Progenitor cell of endocrine pancreas (in vitro differentiated cells): ENCODE data around the gene TNFSF12. TPM values are rescaled to one million over a fixed set of nuclear protein-coding genes. Genes with fewer than 3 reads are reported as not detected.

Source experiments
- DNase-seq: peaks from one replicate; pipeline ENCODE4 v3.0.0; 2021; ENCODE audit warnings: low spot score; ENCODE audit not compliant: unreplicated experiment
- H3K27ac Mint-ChIP-seq: 2 replicates; pipeline ENCODE4 v1.8.0; 2021; ENCODE audit warnings: mild to moderate bottlenecking, moderate library complexity, mixed read lengths
- H3K27me3 Mint-ChIP-seq: 2 replicates; pipeline ENCODE4 v1.8.0; 2021; ENCODE audit warnings: mixed read lengths
- H3K36me3 Mint-ChIP-seq: 2 replicates; pipeline ENCODE4 v1.8.0; 2022; ENCODE audit warnings: mixed read lengths; ENCODE audit not compliant: insufficient read depth
- H3K4me1 Mint-ChIP-seq: 2 replicates; pipeline ENCODE4 v1.8.0; 2021; ENCODE audit warnings: low read depth, mixed read lengths
- H3K4me3 Mint-ChIP-seq: 2 replicates; pipeline ENCODE4 v1.8.0; 2021; ENCODE audit warnings: low read depth, mild to moderate bottlenecking, moderate library complexity, mixed read lengths
- H3K9me3 Mint-ChIP-seq: 2 replicates; pipeline ENCODE4 v1.8.0; 2021; ENCODE audit warnings: low read depth, mixed read lengths
- CTCF ChIP-seq: fragments of 200-600 bp; sonication (generic); IDR thresholded peaks from one replicate; pipeline ENCODE4 v1.5.0; 2021; ENCODE audit warnings: antibody characterized with exemption, mild to moderate bottlenecking; ENCODE audit not compliant: unreplicated experiment
- long read RNA-seq: library from polyadenylated mRNA; unstranded; transcript quantifications from one replicate; pipeline ENCODE4 v2.0.0, GENCODE V29; 2020
- total RNA-seq: library from RNA; stranded (reverse); gene quantifications from 2 replicates; pipeline ENCODE4 v1.2.1, GENCODE V29; 2021

The TNFSF12 gene, protein sequence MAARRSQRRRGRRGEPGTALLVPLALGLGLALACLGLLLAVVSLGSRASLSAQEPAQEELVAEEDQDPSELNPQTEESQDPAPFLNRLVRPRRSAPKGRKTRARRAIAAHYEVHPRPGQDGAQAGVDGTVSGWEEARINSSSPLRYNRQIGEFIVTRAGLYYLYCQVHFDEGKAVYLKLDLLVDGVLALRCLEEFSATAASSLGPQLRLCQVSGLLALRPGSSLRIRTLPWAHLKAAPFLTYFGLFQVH
- total RNA-seq, result 9.4 and 10.7 TPM in 2 replicates
- long read RNA-seq, result 0 reads

DNA sequence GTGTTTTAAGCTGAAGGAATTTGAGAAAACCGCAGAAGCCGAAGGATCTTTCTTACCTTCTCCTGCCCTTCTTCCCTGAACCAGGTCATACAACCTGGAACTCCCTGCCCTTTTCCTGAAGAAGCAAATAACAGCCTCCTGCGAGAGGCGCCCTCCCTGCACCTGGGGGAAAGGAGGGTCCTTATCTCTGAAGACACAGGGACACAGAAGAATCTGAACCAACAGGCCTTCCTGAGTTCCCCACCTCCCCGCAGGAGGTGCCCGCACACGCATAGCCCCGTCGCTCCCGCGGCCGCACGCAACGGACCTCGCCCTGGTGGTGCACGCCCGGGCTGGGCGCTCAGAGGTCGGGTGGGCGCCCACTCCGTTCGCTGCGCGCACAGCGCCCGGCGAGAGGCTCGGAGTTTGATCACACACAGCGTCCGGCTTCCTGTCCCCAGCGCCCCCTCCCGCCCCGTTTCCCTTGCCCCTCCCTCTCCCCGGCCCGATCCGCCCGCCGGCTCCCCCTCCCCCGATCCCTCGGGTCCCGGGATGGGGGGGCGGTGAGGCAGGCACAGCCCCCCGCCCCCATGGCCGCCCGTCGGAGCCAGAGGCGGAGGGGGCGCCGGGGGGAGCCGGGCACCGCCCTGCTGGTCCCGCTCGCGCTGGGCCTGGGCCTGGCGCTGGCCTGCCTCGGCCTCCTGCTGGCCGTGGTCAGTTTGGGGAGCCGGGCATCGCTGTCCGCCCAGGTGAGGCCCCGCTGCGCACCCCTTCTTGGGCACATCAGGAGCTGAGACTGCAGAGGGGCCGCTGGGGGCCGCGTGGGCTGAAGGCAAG, at the start of gene TNFSF12:
TNFSF12 (plus strand) TSS at position 474 of the 816 bp plus-strand sequence; CDS start at position 570, 96 bp downstream.
- TF ChIP-seq CTCF, result peak; percentile 31
- peaks cover 22% of the 10 kb centered on the region for H3K4me1 Mint-ChIP-seq
- peak within 1 kb of the TSS; percentile 86 for H3K27ac Mint-ChIP-seq
- no peaks in the 10 kb centered on the region for H3K27me3 Mint-ChIP-seq
- no peaks in the 10 kb centered on the region for H3K9me3 Mint-ChIP-seq
- peaks cover 1% of the 10 kb centered on the region for H3K36me3 Mint-ChIP-seq
- H3K4me3 Mint-ChIP-seq, result peak within 1 kb of the TSS; percentile 71
- DNase-seq, result no peak

DNA sequence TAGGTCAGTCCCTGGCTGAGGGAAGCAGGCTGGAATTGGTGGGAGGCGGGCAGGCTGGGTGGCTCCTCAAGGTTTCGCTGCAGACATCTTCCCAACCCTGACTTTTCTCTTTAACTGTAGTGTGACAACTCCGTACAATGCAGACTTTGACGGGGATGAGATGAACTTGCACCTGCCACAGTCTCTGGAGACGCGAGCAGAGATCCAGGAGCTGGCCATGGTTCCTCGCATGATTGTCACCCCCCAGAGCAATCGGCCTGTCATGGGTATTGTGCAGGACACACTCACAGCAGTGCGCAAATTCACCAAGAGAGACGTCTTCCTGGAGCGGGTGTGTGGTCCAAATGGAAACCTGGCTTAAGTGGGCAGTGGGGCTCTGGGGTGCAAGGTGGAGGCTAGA, 49.7 kb upstream of the TNFSF12 start:
- Mint-ChIP-seq H3K4me1 (no peaks in the 10 kb centered on the region), H3K36me3 (peaks cover 40% of the 10 kb centered on the region)

DNA sequence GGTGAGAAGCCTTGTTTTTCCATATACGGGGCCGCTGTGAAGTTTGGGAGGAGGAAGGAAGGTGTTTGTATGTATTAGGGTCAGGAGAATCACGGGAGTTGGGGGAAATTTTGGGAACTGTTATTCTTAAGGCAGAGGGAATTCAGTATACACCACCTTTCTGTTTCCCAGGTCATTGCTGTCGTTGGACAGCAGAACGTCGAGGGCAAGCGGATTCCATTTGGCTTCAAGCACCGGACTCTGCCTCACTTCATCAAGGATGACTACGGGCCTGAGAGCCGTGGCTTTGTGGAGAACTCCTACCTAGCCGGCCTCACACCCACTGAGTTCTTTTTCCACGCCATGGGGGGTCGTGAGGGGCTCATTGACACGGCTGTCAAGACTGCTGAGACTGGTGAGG, 47.1 kb upstream of the TNFSF12 start:
- H3K9me3 Mint-ChIP-seq, result no peaks in the 10 kb centered on the region
- no peak for TF ChIP-seq CTCF
- DNase-seq, result no peak
- H3K27me3 Mint-ChIP-seq, result no peaks in the 10 kb centered on the region
- no peak overlapping the region for H3K4me3 Mint-ChIP-seq
- peaks cover 39% of the 10 kb centered on the region for H3K36me3 Mint-ChIP-seq
- no peaks in the 10 kb centered on the region for H3K4me1 Mint-ChIP-seq
- peak overlapping the region; percentile 69 for H3K27ac Mint-ChIP-seq

More for the DNA sequence above, 49.7 kb upstream of the TNFSF12 start:
- DNase-seq, result no peak
- H3K4me3 Mint-ChIP-seq, result no peak overlapping the region
- TF ChIP-seq CTCF, result no peak
- no peaks in the 10 kb centered on the region for H3K27me3 Mint-ChIP-seq
- no peaks in the 10 kb centered on the region for H3K9me3 Mint-ChIP-seq
- no peak overlapping the region for H3K27ac Mint-ChIP-seq

GRCh38 chr17:7502171-7502847, 46.5 kb upstream of the TNFSF12 start:
- no peak overlapping the region for H3K27ac Mint-ChIP-seq
- no peaks in the 10 kb centered on the region for H3K27me3 Mint-ChIP-seq
- no peaks in the 10 kb centered on the region for H3K9me3 Mint-ChIP-seq
- H3K4me3 Mint-ChIP-seq, result no peak overlapping the region
- no peaks in the 10 kb centered on the region for H3K4me1 Mint-ChIP-seq
- DNase-seq, result no peak
- no peak for TF ChIP-seq CTCF
- H3K36me3 Mint-ChIP-seq, result peaks cover 36% of the 10 kb centered on the region

- no peaks in the 10 kb centered on the region for H3K9me3 Mint-ChIP-seq
- H3K27me3 Mint-ChIP-seq, result no peaks in the 10 kb centered on the region
- H3K27ac Mint-ChIP-seq, result no peak overlapping the region
- no peak overlapping the region for H3K4me3 Mint-ChIP-seq
- no peak for DNase-seq
- H3K36me3 Mint-ChIP-seq, result peaks cover 38% of the 10 kb centered on the region
- no peaks in the 10 kb centered on the region for H3K4me1 Mint-ChIP-seq
- TF ChIP-seq CTCF, result peak; percentile 34
These were observed 45.9 kb upstream of the TNFSF12 start for GRCh38 chr17:7502987-7503386.
